ENCODE data around the gene SHF. TPM values are rescaled to one million over a fixed set of nuclear protein-coding genes. Genes with fewer than 3 reads are reported as not detected.

Gene SHF
- total and polyA plus RNA-seq, 12 donors, result 2.4 to 8.4 (median 5.6) TPM

DNA sequence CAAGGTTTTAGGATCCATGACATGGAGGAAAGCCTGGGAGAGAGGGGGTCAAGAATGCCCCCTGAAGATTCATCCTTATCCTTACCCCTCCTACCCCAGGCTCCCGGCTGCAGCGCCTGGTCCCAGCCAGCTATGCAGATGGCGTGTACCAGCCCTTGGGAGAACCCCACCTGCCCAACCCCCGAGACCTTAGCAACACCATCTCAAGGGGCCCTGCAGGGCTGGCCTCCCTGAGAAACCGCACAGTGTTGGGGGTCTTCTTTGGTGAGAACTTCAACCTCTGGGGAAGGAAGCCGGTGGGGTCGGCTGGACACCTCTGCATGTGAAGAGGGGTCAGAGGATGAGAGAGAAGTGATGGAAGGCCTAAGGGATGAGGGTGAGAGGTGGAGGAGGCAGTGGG lies 53.7 kb downstream of the SHF start:
- Histone ChIP-seq H3K9me3 (no peaks in the 10 kb centered on the region), H3K27ac (no peak overlapping the region), H3K4me3 (no peak overlapping the region), H3K27me3 (peaks cover 5 to 84% (median 61%) of the 10 kb centered on the region in 7 donors), H3K36me3 (no peaks in the 10 kb centered on the region), H3K4me1 (peaks cover 0 to 22% (median 15%) of the 10 kb centered on the region in 9 donors)
- intact Hi-C loops (cut with DNase I), result no loop called here
- 88 to 90% methylated on average over 7 of the region's 7 CpGs for WGBS, 2 donors
- DNase-seq (no peak), ATAC-seq (no peak)
- TF ChIP-seq CTCF (IDR thresholded peaks at IDR 0.05), result no peak

DNA sequence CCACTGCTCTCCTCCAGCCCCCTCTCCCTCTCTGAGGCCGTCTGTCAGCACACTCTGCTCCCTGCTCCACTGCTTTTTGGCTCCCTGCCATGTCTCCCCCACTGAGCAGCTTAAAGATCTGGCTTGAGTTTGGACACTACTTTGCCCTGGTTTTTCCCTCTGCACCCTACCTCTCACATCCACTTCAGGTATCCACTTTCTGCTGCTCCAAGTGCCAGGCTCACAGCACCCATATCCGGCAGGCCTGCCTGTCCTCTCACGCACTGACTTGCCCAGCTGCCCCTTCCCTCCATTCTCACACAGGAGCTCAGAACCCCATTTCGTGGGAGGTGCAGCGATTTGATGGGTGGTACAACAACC lies 54.2 kb downstream of the SHF start:
- no peaks in the 10 kb centered on the region for H3K36me3 ChIP-seq
- no peak overlapping the region for H3K27ac ChIP-seq
- no peak for TF ChIP-seq CTCF (IDR thresholded peaks at IDR 0.05)
- intact Hi-C loops (cut with DNase I), result no loop called here
- H3K4me3 ChIP-seq, result no peak overlapping the region
- H3K9me3 ChIP-seq, result no peaks in the 10 kb centered on the region
- no peak for ATAC-seq
- no peak for DNase-seq
- H3K4me1 ChIP-seq, result peaks cover 0 to 23% (median 18%) of the 10 kb centered on the region in 9 donors
- peaks cover 5 to 89% (median 64%) of the 10 kb centered on the region in 7 donors for H3K27me3 ChIP-seq
- 72% methylated on average over 5 of the region's 5 CpGs for WGBS, 2 donors

GRCh38 chr15:45132844-45133560 lies 54.8 kb downstream of the SHF start:
- 72% methylated on average over 3 of the region's 3 CpGs for WGBS, 2 donors
- peaks cover 5 to 94% (median 69%) of the 10 kb centered on the region in 7 donors for H3K27me3 ChIP-seq

GRCh38 chr15:45131510-45131909 lies 56.3 kb downstream of the SHF start:
- TF ChIP-seq CTCF (IDR thresholded peaks at IDR 0.05), result no peak
- DNase-seq (no peak), ATAC-seq (no peak)
- WGBS, 2 donors, result 92 to 94% methylated on average over 3 of the region's 3 CpGs
- no peak overlapping the region for H3K27ac ChIP-seq
- peaks cover 0 to 23% (median 18%) of the 10 kb centered on the region in 9 donors for H3K4me1 ChIP-seq
- H3K27me3 ChIP-seq, result peaks cover 5 to 96% (median 77%) of the 10 kb centered on the region in 7 donors
- H3K9me3 ChIP-seq, result no peaks in the 10 kb centered on the region
- intact Hi-C loops (cut with DNase I), result no loop called here
- no peaks in the 10 kb centered on the region for H3K36me3 ChIP-seq
- H3K4me3 ChIP-seq, result no peak overlapping the region

More at GRCh38 chr15:45132844-45133560, 54.8 kb downstream of the SHF start:
- DNase-seq, result no peak
- H3K4me1 ChIP-seq, result peaks cover 0 to 23% (median 18%) of the 10 kb centered on the region in 9 donors
- no peak overlapping the region for H3K4me3 ChIP-seq
- TF ChIP-seq CTCF (IDR thresholded peaks at IDR 0.05), result no peak
- intact Hi-C loops (cut with DNase I), result no loop called here
- H3K36me3 ChIP-seq, result no peaks in the 10 kb centered on the region
- no peak overlapping the region for H3K27ac ChIP-seq
- no peak for ATAC-seq
- H3K9me3 ChIP-seq, result no peaks in the 10 kb centered on the region
